ENCODE measurements around the gene SMU1.

SMU1 gene

GRCh38 chr9:33076046-33077004 is at the start of gene SMU1:
SMU1 (minus strand) TSS chr9:33076674; CDS start chr9:33076608, 66 bp downstream.
- H3K36me3 ChIP-seq (ENCODE audit: control insufficient read depth in 2 of 2, insufficient read depth in 1 of 2, low read length in 2 of 2): peaks cover 18 to 35% of the 10 kb centered on the region in 2 experiments
- peak within 1 kb of the TSS; percentile 75 for H3K4me3 ChIP-seq (ENCODE audit: low read depth, low read length)
- H3K27ac ChIP-seq (ENCODE audit: extremely low read depth, low read depth, low read length): peak within 1 kb of the TSS; percentile 51
- no peaks in the 10 kb centered on the region for H3K4me1 ChIP-seq (ENCODE audit: control insufficient read depth, insufficient read depth, low read length)
- POLR2A ChIA-PET: interaction anchor here (0.5 to 2.3 kb wide), 12 partner anchors 9 to 398 kb away, joined by 3 to 20 read pairs (median 4); partner anchors contain the start of genes DNAJA1, NFX1 and NOL6
- CTCF ChIA-PET: interaction anchor here (0.6 to 1.9 kb wide), 8 partner anchors 25 to 289 kb away, joined by 3 to 11 read pairs (median 4); no protein-coding TSS in a partner anchor
- H3K9me3 ChIP-seq (ENCODE audit: control insufficient read depth, insufficient read depth, low read depth, low read length): no peaks in the 10 kb centered on the region
- TF ChIP-seq ZNF621 (tag by site-specific recombination; IDR thresholded peaks at IDR 0.05) (no peak), ZNF692 (tag by site-specific recombination; IDR thresholded peaks at IDR 0.05) (peak; percentile 98), ZNF23 (tag by site-specific recombination; IDR thresholded peaks at IDR 0.05; ENCODE audit: borderline replicate concordance) (no peak), ZNF513 (tag by site-specific recombination; IDR thresholded peaks at IDR 0.05) (peak; percentile 58; the same call in 1 of the 2 replicates), ZNF10 (tag by site-specific recombination; IDR thresholded peaks at IDR 0.05) (no peak), SP3 (tag by site-specific recombination; IDR thresholded peaks at IDR 0.05) (peak; percentile 67), KLF1 (tag by site-specific recombination; IDR thresholded peaks at IDR 0.05) (peak; percentile 39; the same call in 1 of the 2 replicates), ZXDB (tag by site-specific recombination; IDR thresholded peaks at IDR 0.05) (peak; percentile 95), ZBTB6 (tag by site-specific recombination; IDR thresholded peaks at IDR 0.05) (0 out of 2 replicates have a peak, but pooled peaks have one; percentile 40), ZBTB1 (tag by site-specific recombination; IDR thresholded peaks at IDR 0.05) (0 out of 2 replicates have a peak, but pooled peaks have one; percentile 82), ZNF391 (tag by site-specific recombination; IDR thresholded peaks at IDR 0.05; ENCODE audit: borderline replicate concordance, low read depth) (0 out of 2 replicates have a peak, but pooled peaks have one; percentile 30), SP2 (tag by site-specific recombination; IDR thresholded peaks at IDR 0.05) (peak; percentile 86), HOXA7 (CRISPR knock-in tag; IDR thresholded peaks at IDR 0.05; ENCODE audit: borderline replicate concordance) (no peak), ZNF394 (tag by site-specific recombination; IDR thresholded peaks at IDR 0.05; ENCODE audit: borderline replicate concordance) (peak; percentile 45; the same call in 1 of the 2 replicates), ZNF366 (tag by site-specific recombination; conservative IDR thresholded peaks at IDR 0.05) (peak; percentile 95), HIC1 (tag by site-specific recombination; IDR thresholded peaks at IDR 0.05) (0 out of 2 replicates have a peak, but pooled peaks have one; percentile 44), ZNF24 (tag by site-specific recombination; IDR thresholded peaks at IDR 0.05) (0 out of 2 replicates have a peak, but pooled peaks have one; percentile 22), ZBTB11 (tag by site-specific recombination; conservative IDR thresholded peaks at IDR 0.05; ENCODE audit: low read depth) (peak; percentile 95), PATZ1 (tag by site-specific recombination; IDR thresholded peaks at IDR 0.05) (peak; percentile 62), KLF8 (tag by site-specific recombination; IDR thresholded peaks at IDR 0.05) (0 out of 2 replicates have a peak, but pooled peaks have one; percentile 61), IKZF3 (tag by site-specific recombination; IDR thresholded peaks at IDR 0.05) (0 out of 2 replicates have a peak, but pooled peaks have one; percentile 29), ZEB2 (tag by site-specific recombination; IDR thresholded peaks at IDR 0.05) (peak; percentile 37; the same call in 1 of the 2 replicates)
